Measurements from ENCODE around the gene TMBIM1.

The TMBIM1 gene

DNA sequence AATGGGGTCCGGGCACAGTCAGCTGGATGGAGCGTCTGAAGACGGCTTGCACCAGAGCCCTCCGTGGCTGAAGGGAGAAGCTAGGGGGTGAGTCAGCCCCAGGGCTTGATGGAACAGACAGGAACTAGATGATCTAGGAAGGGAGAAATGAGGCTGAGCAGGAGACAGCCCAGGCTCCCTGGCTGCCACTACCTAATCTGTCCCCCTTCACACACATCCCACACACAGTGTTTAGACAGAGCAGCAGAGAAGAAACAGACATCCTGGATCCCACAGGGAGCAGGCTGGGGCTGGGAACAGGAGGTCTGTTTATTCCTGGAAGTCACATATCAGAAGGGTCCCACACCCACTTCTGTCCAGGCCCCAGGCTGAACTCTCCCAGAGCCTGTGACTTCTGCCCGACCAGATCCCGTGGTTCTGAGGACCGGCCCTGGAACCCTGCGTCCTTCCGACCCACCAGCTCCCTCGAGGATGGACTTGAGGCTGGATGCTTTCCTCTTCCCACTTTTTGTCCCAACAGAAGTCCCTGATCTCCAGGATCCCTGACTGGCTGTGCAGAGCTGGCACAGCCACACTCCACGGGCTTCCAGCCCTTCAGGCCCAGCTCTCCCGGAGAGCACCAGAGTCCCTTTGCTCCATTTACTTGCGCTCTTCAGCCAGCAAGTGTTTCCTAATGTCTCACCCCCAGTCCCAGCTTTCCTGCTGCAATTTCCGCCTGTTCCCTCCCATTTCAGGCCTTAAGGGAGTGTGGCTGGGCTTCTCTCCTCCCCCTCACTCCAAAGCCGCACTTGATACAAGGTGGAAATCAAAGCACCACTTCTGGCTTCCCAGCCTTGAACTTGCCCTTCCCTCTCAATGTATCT is 33.0 kb downstream of the TMBIM1 start:
- Histone ChIP-seq H3K36me3 (ENCODE audit: control insufficient read depth, insufficient read depth, low read length) (peaks cover 33% of the 10 kb centered on the region), H3K27me3 (ENCODE audit: control insufficient read depth, insufficient read depth, low read length) (no peaks in the 10 kb centered on the region), H3K9ac (ENCODE audit: low read length) (no peak overlapping the region), H3K9me3 (ENCODE audit: control insufficient read depth, insufficient read depth, low read depth, low read length) (no peaks in the 10 kb centered on the region), H3K4me1 (ENCODE audit: control insufficient read depth, insufficient read depth, low read length) (peaks cover 33% of the 10 kb centered on the region), H3K27ac (ENCODE audit: low read depth, low read length) (no peak overlapping the region), H3K4me3 (ENCODE audit: low read depth, low read length) (no peak overlapping the region)

DNA sequence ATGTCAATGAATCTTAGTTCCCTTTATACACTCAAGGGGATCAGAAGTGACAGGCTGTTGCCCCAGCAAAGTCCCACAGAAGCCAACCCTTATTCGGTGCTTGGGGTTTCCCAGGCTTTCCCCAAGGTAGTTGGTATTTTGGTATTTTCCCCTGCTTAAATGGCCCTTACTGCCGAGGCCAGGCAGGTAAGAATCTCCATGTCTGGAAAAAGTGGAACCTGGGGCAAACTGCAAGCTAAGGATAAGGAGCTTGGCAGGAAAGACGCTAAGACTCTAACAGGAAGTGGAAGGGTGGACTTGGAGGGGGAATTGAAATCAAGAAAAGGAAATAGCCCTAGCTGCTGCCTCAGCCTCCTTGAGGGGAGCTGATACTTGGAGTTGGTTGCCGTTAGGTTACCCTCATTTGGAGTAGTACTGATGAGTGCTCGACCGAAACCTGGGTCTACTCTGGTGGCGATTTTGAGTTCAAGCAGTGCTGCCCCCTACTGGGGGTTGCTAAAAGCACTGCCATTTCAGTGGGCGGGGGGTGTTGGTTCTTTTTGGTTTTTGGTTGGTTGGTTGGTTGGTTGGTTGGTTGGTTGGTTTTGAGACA is 34.8 kb downstream of the TMBIM1 start:
- no peaks in the 10 kb centered on the region for H3K27me3 ChIP-seq (ENCODE audit: control insufficient read depth, insufficient read depth, low read length)
- H3K9ac ChIP-seq (ENCODE audit: low read length), result no peak overlapping the region
- no peak overlapping the region for H3K27ac ChIP-seq (ENCODE audit: low read depth, low read length)

GRCh38 chr2:218256612-218257350 is 35.5 kb downstream of the TMBIM1 start:
- no peak overlapping the region for H3K4me3 ChIP-seq (ENCODE audit: low read depth, low read length)
- H3K9ac ChIP-seq (ENCODE audit: low read length), result no peak overlapping the region
- no peak overlapping the region for H3K27ac ChIP-seq (ENCODE audit: low read depth, low read length)
- no peaks in the 10 kb centered on the region for H3K27me3 ChIP-seq (ENCODE audit: control insufficient read depth, insufficient read depth, low read length)
- peaks cover 30% of the 10 kb centered on the region for H3K4me1 ChIP-seq (ENCODE audit: control insufficient read depth, insufficient read depth, low read length)
- no peaks in the 10 kb centered on the region for H3K9me3 ChIP-seq (ENCODE audit: control insufficient read depth, insufficient read depth, low read depth, low read length)
- peaks cover 44% of the 10 kb centered on the region for H3K36me3 ChIP-seq (ENCODE audit: control insufficient read depth, insufficient read depth, low read length)

More for the DNA sequence above, 34.8 kb downstream of the TMBIM1 start:
- H3K4me3 ChIP-seq (ENCODE audit: low read depth, low read length), result no peak overlapping the region
- H3K9me3 ChIP-seq (ENCODE audit: control insufficient read depth, insufficient read depth, low read depth, low read length), result no peaks in the 10 kb centered on the region
- H3K36me3 ChIP-seq (ENCODE audit: control insufficient read depth, insufficient read depth, low read length), result peaks cover 38% of the 10 kb centered on the region
- peaks cover 33% of the 10 kb centered on the region for H3K4me1 ChIP-seq (ENCODE audit: control insufficient read depth, insufficient read depth, low read length)

- Histone ChIP-seq H3K9me3 (ENCODE audit: control insufficient read depth, insufficient read depth, low read depth, low read length) (no peaks in the 10 kb centered on the region), H3K4me3 (ENCODE audit: low read depth, low read length) (no peak overlapping the region), H3K36me3 (ENCODE audit: control insufficient read depth, insufficient read depth, low read length) (peaks cover 58% of the 10 kb centered on the region), H3K27me3 (ENCODE audit: control insufficient read depth, insufficient read depth, low read length) (no peaks in the 10 kb centered on the region), H3K4me1 (ENCODE audit: control insufficient read depth, insufficient read depth, low read length) (peaks cover 16% of the 10 kb centered on the region), H3K27ac (ENCODE audit: low read depth, low read length) (no peak overlapping the region), H3K9ac (ENCODE audit: low read length) (no peak overlapping the region)
Measured at GRCh38 chr2:218255446-218255845, 36.9 kb downstream of the TMBIM1 start.

GRCh38 chr2:218253232-218253625 is 39.1 kb downstream of the TMBIM1 start:
- no peak overlapping the region for H3K27ac ChIP-seq (ENCODE audit: low read depth, low read length)
- H3K9ac ChIP-seq (ENCODE audit: low read length), result no peak overlapping the region
- H3K9me3 ChIP-seq (ENCODE audit: control insufficient read depth, insufficient read depth, low read depth, low read length), result no peaks in the 10 kb centered on the region
- H3K4me3 ChIP-seq (ENCODE audit: low read depth, low read length), result no peak overlapping the region
- H3K4me1 ChIP-seq (ENCODE audit: control insufficient read depth, insufficient read depth, low read length), result no peaks in the 10 kb centered on the region
- peaks cover 80% of the 10 kb centered on the region for H3K36me3 ChIP-seq (ENCODE audit: control insufficient read depth, insufficient read depth, low read length)
- H3K27me3 ChIP-seq (ENCODE audit: control insufficient read depth, insufficient read depth, low read length), result no peaks in the 10 kb centered on the region

GRCh38 chr2:218252509-218253231 is 39.6 kb downstream of the TMBIM1 start:
- Histone ChIP-seq H3K27ac (ENCODE audit: low read depth, low read length) (no peak overlapping the region), H3K27me3 (ENCODE audit: control insufficient read depth, insufficient read depth, low read length) (no peaks in the 10 kb centered on the region), H3K4me3 (ENCODE audit: low read depth, low read length) (no peak overlapping the region), H3K4me1 (ENCODE audit: control insufficient read depth, insufficient read depth, low read length) (no peaks in the 10 kb centered on the region), H3K9me3 (ENCODE audit: control insufficient read depth, insufficient read depth, low read depth, low read length) (no peaks in the 10 kb centered on the region), H3K9ac (ENCODE audit: low read length) (no peak overlapping the region), H3K36me3 (ENCODE audit: control insufficient read depth, insufficient read depth, low read length) (peaks cover 85% of the 10 kb centered on the region)

DNA sequence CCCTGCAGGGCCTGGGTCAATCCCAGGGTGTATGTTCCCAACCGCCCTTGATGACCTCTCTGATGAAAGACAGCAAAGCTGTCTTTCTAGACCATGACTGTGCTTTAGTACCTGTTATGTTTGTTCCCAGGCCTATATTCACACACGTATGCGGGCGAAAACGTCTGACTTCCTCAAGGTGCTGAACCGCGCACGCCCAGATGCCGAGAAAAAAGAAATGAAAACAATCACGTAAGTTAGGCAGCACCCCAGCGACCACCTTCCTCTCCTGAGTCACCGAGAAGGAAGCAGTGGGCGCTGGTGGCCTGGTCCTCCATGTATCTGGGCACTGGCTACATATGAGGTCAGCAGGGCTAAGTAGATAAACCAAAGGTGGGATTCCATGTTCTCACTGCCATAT is 42.6 kb downstream of the TMBIM1 start:
- H3K27ac ChIP-seq (ENCODE audit: low read depth, low read length), result no peak overlapping the region
- no peak overlapping the region for H3K4me3 ChIP-seq (ENCODE audit: low read depth, low read length)

GRCh38 chr2:218245214-218245613 is 47.1 kb downstream of the TMBIM1 start:
- H3K27me3 ChIP-seq (ENCODE audit: control insufficient read depth, insufficient read depth, low read length), result no peaks in the 10 kb centered on the region
- no peaks in the 10 kb centered on the region for H3K4me1 ChIP-seq (ENCODE audit: control insufficient read depth, insufficient read depth, low read length)
- no peak overlapping the region for H3K4me3 ChIP-seq (ENCODE audit: low read depth, low read length)
- H3K9ac ChIP-seq (ENCODE audit: low read length), result no peak overlapping the region
- H3K9me3 ChIP-seq (ENCODE audit: control insufficient read depth, insufficient read depth, low read depth, low read length), result no peaks in the 10 kb centered on the region
- H3K36me3 ChIP-seq (ENCODE audit: control insufficient read depth, insufficient read depth, low read length), result peaks cover 95% of the 10 kb centered on the region
- H3K27ac ChIP-seq (ENCODE audit: low read depth, low read length), result no peak overlapping the region

More for the DNA sequence above, 42.6 kb downstream of the TMBIM1 start:
- Histone ChIP-seq H3K9ac (ENCODE audit: low read length) (no peak overlapping the region), H3K36me3 (ENCODE audit: control insufficient read depth, insufficient read depth, low read length) (peaks cover 99% of the 10 kb centered on the region), H3K27me3 (ENCODE audit: control insufficient read depth, insufficient read depth, low read length) (no peaks in the 10 kb centered on the region), H3K9me3 (ENCODE audit: control insufficient read depth, insufficient read depth, low read depth, low read length) (no peaks in the 10 kb centered on the region), H3K4me1 (ENCODE audit: control insufficient read depth, insufficient read depth, low read length) (no peaks in the 10 kb centered on the region)

DNA sequence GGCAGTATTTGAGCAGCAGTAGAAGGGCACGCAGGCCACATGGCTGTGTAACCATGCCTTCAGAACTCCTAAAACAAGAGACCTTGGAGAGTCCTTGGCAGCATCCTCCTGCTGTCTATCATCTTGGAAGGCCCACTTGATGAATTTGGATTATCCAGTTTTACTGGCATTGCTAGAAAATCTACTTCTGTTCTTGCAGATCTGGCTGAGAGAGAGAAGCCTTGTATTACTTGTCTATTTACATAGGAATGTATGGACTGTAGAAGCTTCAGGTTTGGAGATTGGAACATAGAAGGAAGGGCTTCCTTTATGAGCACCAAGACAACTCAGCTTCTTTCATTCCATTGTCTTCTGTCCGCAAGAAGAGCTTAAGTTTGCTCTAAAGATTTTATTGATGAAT is 47.6 kb downstream of the TMBIM1 start:
- H3K27ac ChIP-seq (ENCODE audit: low read depth, low read length), result no peak overlapping the region
- no peaks in the 10 kb centered on the region for H3K4me1 ChIP-seq (ENCODE audit: control insufficient read depth, insufficient read depth, low read length)
- H3K36me3 ChIP-seq (ENCODE audit: control insufficient read depth, insufficient read depth, low read length), result peaks cover 95% of the 10 kb centered on the region
- H3K4me3 ChIP-seq (ENCODE audit: low read depth, low read length), result no peak overlapping the region
- H3K27me3 ChIP-seq (ENCODE audit: control insufficient read depth, insufficient read depth, low read length), result no peaks in the 10 kb centered on the region
- no peaks in the 10 kb centered on the region for H3K9me3 ChIP-seq (ENCODE audit: control insufficient read depth, insufficient read depth, low read depth, low read length)
- no peak overlapping the region for H3K9ac ChIP-seq (ENCODE audit: low read length)

DNA sequence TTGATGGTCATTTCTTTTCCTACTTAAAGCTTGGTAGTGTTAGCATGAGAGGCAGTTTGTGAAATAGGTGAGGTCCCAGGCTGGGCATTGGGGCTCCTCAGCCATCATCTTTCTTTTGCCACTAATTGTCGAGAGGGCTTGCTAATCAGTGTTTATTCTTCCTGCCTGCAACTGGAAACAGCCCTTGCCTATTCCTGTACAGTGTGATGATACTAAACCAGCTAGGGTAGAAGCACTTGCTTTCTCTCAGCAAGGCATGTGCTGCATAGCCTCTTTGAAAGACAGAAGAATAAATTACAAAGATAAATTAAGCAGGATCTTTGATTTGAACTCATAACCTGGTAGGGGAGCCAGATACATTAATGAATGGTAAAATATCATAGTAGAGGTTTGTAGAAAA is 48.1 kb downstream of the TMBIM1 start:
- Histone ChIP-seq H3K9ac (ENCODE audit: low read length) (no peak overlapping the region), H3K27ac (ENCODE audit: low read depth, low read length) (no peak overlapping the region), H3K9me3 (ENCODE audit: control insufficient read depth, insufficient read depth, low read depth, low read length) (no peaks in the 10 kb centered on the region), H3K4me1 (ENCODE audit: control insufficient read depth, insufficient read depth, low read length) (no peaks in the 10 kb centered on the region), H3K4me3 (ENCODE audit: low read depth, low read length) (no peak overlapping the region), H3K36me3 (ENCODE audit: control insufficient read depth, insufficient read depth, low read length) (peaks cover 95% of the 10 kb centered on the region), H3K27me3 (ENCODE audit: control insufficient read depth, insufficient read depth, low read length) (no peaks in the 10 kb centered on the region)

Data from HUES6 (cell line).